GM12878 (cell line): ENCODE data around the gene SACM1L. TPM values are rescaled to one million over a fixed set of nuclear protein-coding genes. Genes with fewer than 3 reads are reported as not detected.

Experiments
- ATAC-seq: fragments of 200-7000 bp; cut with Tn5 transposase; 3 replicates; pipeline ENCODE4 v1.9.1; 2020; ENCODE audit warnings: mild to moderate bottlenecking, moderate library complexity
- BruUV-seq: library from RNA; stranded (reverse); fragments of 400-500 nt; replicated peaks from 2 replicates; lab custom pipeline; 2021; lab: Mats Ljungman, UMichigan
- CTCF ChIA-PET: fragments of 300-600 bp; sonication (Branson Sonifier 250); formaldehyde crosslinking; extraction: SDS; loops from one replicate; lab custom pipeline; 2021; ENCODE audit warnings: inconsistent platforms; lab: Yijun Ruan, JAX
- POLR2A ChIA-PET: fragments of 350-600 bp; formaldehyde crosslinking; extraction: SDS; loops from one replicate; lab custom pipeline; 2021; ENCODE audit warnings: inconsistent platforms; lab: Charles Lee
- RAD21 ChIA-PET: fragments of 300-600 bp; sonication (Branson Sonifier 250); formaldehyde crosslinking; loops from one replicate; lab custom pipeline; 2023; ENCODE audit warnings: antibody characterized with exemption; ENCODE audit not compliant: unreplicated experiment; lab: Charles Lee
- SMC1A ChIA-PET: fragments of 300-600 bp; sonication (Branson Sonifier 250); formaldehyde crosslinking; loops from one replicate; lab custom pipeline; 2023; ENCODE audit not compliant: unreplicated experiment, uncharacterized antibody; lab: Charles Lee
- DNase-seq: peaks from one replicate; pipeline ENCODE4 v3.0.0-alpha.2; 2011; ENCODE audit warnings: low read depth, low spot score
- FAIRE-seq: peaks from 3 replicates; lab custom pipeline; 2011; peaks lifted over from hg19 to GRCh38; lab: Jason Lieb, UNC
- H2AFZ ChIP-seq: 2 replicates; pipeline ENCODE4 v1.6.0; 2011; ENCODE audit warnings: low read depth, low read length, control low read depth; ENCODE audit not compliant: control insufficient read depth
- H3K27ac ChIP-seq: 2 replicates; pipeline ENCODE4 v1.5.1; 2011; ENCODE audit warnings: control low read depth; ENCODE audit not compliant: control insufficient read depth, insufficient read depth
- H3K27me3 ChIP-seq, 2 experiments: replicated peaks in 1 of 2; 2 replicates each; pipeline versions ENCODE4 v1.6.0 to v1.6.1; 2011; ENCODE audit warnings: low read length in 1 of 2; ENCODE audit not compliant: control insufficient read depth in 2 of 2, insufficient read depth in 2 of 2
- H3K36me3 ChIP-seq, 2 experiments: 2 replicates each; pipeline ENCODE4 v1.5.1; 2011; ENCODE audit warnings: low read length in 1 of 2; ENCODE audit not compliant: control insufficient read depth in 2 of 2, insufficient read depth in 2 of 2
- H3K4me1 ChIP-seq: 2 replicates; pipeline ENCODE4 v1.6.1; 2011; ENCODE audit warnings: mild to moderate bottlenecking, low read length, moderate library complexity, mixed read lengths; ENCODE audit not compliant: control insufficient read depth, insufficient read depth
- H3K4me2 ChIP-seq: 2 replicates; pipeline ENCODE4 v1.6.0; 2011; ENCODE audit warnings: control low read depth; ENCODE audit not compliant: control insufficient read depth, insufficient read depth
- H3K4me3 ChIP-seq: fragments of 200-600 bp; sonication (generic); 2 replicates; pipeline ENCODE4 v1.5.1; 2016
- H3K79me2 ChIP-seq: 2 replicates; pipeline ENCODE4 v1.6.0; 2011; ENCODE audit warnings: low read length; ENCODE audit not compliant: control insufficient read depth, insufficient read depth
- H3K9ac ChIP-seq: 2 replicates; pipeline ENCODE4 v1.8.0; 2011; ENCODE audit warnings: low read length, control low read depth, mixed read lengths; ENCODE audit not compliant: control insufficient read depth, insufficient read depth
- H3K9me3 ChIP-seq: replicated peaks from 3 replicates; pipeline ENCODE4 v1.5.1; 2011; ENCODE audit warnings: mild to moderate bottlenecking, low read length; ENCODE audit not compliant: control insufficient read depth, insufficient read depth
- H4K20me1 ChIP-seq: 2 replicates; pipeline ENCODE4 v1.6.0; 2011; ENCODE audit not compliant: control insufficient read depth, insufficient read depth
- ATF7 ChIP-seq: fragments of 450-650 bp; IDR thresholded peaks from 2 replicates; pipeline ENCODE4 v1.6.1; 2016; ENCODE audit warnings: low read depth, mild to moderate bottlenecking
- BACH1 ChIP-seq: fragments of 450-650 bp; IDR thresholded peaks from 2 replicates; pipeline ENCODE4 v1.6.1; 2017; ENCODE audit warnings: mild to moderate bottlenecking, borderline replicate concordance
- BCL11A ChIP-seq: IDR thresholded peaks from 2 replicates; pipeline ENCODE4 v1.6.1; 2011; ENCODE audit warnings: low read depth, low read length
- CBFB ChIP-seq: IDR thresholded peaks from 2 replicates; pipeline ENCODE4 v1.6.1; 2016; ENCODE audit warnings: antibody characterized with exemption, low read depth
- EED ChIP-seq: sonication (generic); IDR thresholded peaks from 2 replicates; pipeline ENCODE4 v1.6.1; 2016; ENCODE audit warnings: antibody characterized with exemption, low read depth
- JUND ChIP-seq: IDR thresholded peaks from 2 replicates; pipeline ENCODE4 v1.6.1; 2012; ENCODE audit warnings: low read depth, mild to moderate bottlenecking, low read length, improper control_type of control experiment, moderate library complexity
- KDM1A ChIP-seq: fragments of 200-600 bp; sonication (generic); IDR thresholded peaks from 2 replicates; pipeline ENCODE4 v1.6.1; 2016; ENCODE audit warnings: borderline replicate concordance
- LARP7 ChIP-seq: fragments of 450-650 bp; IDR thresholded peaks from 2 replicates; pipeline ENCODE4 v1.6.1; 2017; ENCODE audit warnings: mild to moderate bottlenecking
- MYC ChIP-seq: IDR thresholded peaks from 2 replicates; pipeline ENCODE4 v1.6.1; 2011; ENCODE audit warnings: mild to moderate bottlenecking, low read length, moderate library complexity, inconsistent platforms; ENCODE audit not compliant: insufficient read depth, insufficient replicate concordance, insufficient read length, severe bottlenecking
- RAD21 ChIP-seq: IDR thresholded peaks from 2 replicates; pipeline ENCODE4 v1.6.1; 2011; ENCODE audit warnings: mild to moderate bottlenecking, low read depth, low read length, moderate library complexity; ENCODE audit not compliant: insufficient read depth
- SUZ12 ChIP-seq: fragments of 200-600 bp; sonication (generic); IDR thresholded peaks from one replicate; pipeline ENCODE4 v1.6.1; 2018; ENCODE audit warnings: antibody characterized with exemption, mild to moderate bottlenecking; ENCODE audit not compliant: unreplicated experiment
- TARDBP ChIP-seq: IDR thresholded peaks from 2 replicates; pipeline ENCODE4 v1.6.1; 2016; ENCODE audit warnings: borderline replicate concordance
- ZNF622 ChIP-seq: fragments of 450-650 bp; IDR thresholded peaks from 2 replicates; pipeline ENCODE4 v1.6.1; 2017; ENCODE audit warnings: mild to moderate bottlenecking, inconsistent platforms
- WGBS: methylation state at CpG from one replicate; pipeline ENCODE4 v1.1.6; 2016; ENCODE audit warnings: low lambda C conversion rate; ENCODE audit not compliant: insufficient replicate concordance, insufficient coverage; ENCODE audit errors: missing lambda C conversion rate; 5-methylcytosine and 5-hydroxymethylcytosine counted together
- in situ Hi-C: fragments of 300-500 bp; cut with MboI; formaldehyde crosslinking; loops from 9 replicates; pipeline ENCODE4 v1.14.3; 2018; ENCODE audit warnings: mixed read lengths
- intact Hi-C: fragments of 100-400 bp; cut with micrococcal nuclease; formaldehyde crosslinking; loops from one replicate; pipeline ENCODE4 v1.14.2; 2022; ENCODE audit not compliant: unreplicated experiment
- polyA plus RNA-seq, 11 experiments: library from polyadenylated mRNA; depleted of rRNA in 4 of 11; unstranded in 6 of 11; stranded (reverse) in 5 of 11; fragments of >200 nt; fragmentation: Nextera tagmentation in 4 of 11; fragmentation: Illumina TruSeq in 1 of 11; extraction: Ambion mirVana in 4 of 11; extraction: Trizol in 1 of 11; gene quantifications; 1 replicate in 1 of 11; 2 replicates in 10 of 11; pipeline versions ENCODE4 v1.2.1 to v1.2.3, GENCODE V29; 2011 to 2016; ENCODE audit warnings: inconsistent platforms in 2 of 11, missing spikeins in 2 of 11, low read depth in 1 of 11
- total RNA-seq, 4 experiments: library from RNA; depleted of rRNA in 3 of 4; stranded (reverse); fragments of >200 nt in 3 of 4; fragmentation: Illumina TruSeq in 1 of 4; extraction: Trizol in 1 of 4; gene quantifications; 2 replicates each; pipeline versions ENCODE4 v1.2.1 to v1.2.3, GENCODE V29; 2013 to 2021
- TF ChIP-seq, protein P1 (sequence below): fragments of 450-650 bp; IDR thresholded peaks from 2 replicates; pipeline ENCODE4 v1.6.1; 2017; ENCODE audit warnings: mild to moderate bottlenecking, moderate library complexity

SACM1L gene
- total and polyA plus RNA-seq, 10 of the 15 experiments (the other 5 are each of a cell fraction or from before 2014, with no cell fraction given): 16.5 to 48.3 (median 28.9) TPM

DNA sequence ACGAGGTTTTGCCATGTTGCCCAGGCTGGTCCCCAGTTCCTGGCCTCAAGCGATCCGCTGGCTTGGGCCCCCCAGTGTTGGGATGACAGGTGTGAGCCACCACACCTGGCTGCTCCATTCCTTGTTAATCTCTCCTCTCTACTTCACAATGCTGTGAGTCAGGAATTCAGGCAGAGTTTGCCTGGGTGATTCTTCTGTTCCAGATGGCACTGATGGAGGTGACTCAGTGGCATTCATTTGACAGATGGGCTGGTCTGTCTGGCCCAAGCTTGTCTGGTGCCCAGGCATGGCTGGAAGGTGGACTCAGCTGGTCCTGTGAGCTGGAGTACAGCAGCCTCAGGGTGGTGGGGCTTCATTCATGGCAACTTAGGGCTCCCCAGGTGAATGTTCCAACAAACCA lies 63.9 kb downstream of the SACM1L start:
- RAD21 ChIA-PET: interaction anchor here (1.8 kb wide), 1 partner anchor 176 kb away, joined by 6 read pairs; no protein-coding TSS in a partner anchor
- no peaks in the 10 kb centered on the region for H4K20me1 ChIP-seq
- intact Hi-C loops (no loop called here), in situ Hi-C loops (loop anchor here (10.0 kb wide), 1 partner anchor 312 kb away; no protein-coding TSS in a partner anchor)
- CTCF ChIA-PET: interaction anchor here (1.3 to 1.9 kb wide), 2 partner anchors 9 to 324 kb away, joined by 4 to 6 read pairs; no protein-coding TSS in a partner anchor
- H3K27me3 ChIP-seq: no peaks in the 10 kb centered on the region
- no peak for DNase-seq
- no peak for FAIRE-seq
- H2AFZ ChIP-seq: no peak overlapping the region
- WGBS: 71% methylated on average over 3 of the region's 3 CpGs
- H3K9me3 ChIP-seq: no peaks in the 10 kb centered on the region; the same call in 2 of the 3 replicates
- SMC1A ChIA-PET: interaction anchor here (1.0 kb wide), 1 partner anchor 326 kb away, joined by 3 read pairs; no protein-coding TSS in a partner anchor
- H3K4me2 ChIP-seq: no peak overlapping the region
- H3K27ac ChIP-seq: no peak overlapping the region
- no peak overlapping the region for H3K9ac ChIP-seq
- H3K4me1 ChIP-seq: no peaks in the 10 kb centered on the region
- POLR2A ChIA-PET: no interaction called here
- TF ChIP-seq LARP7 (no peak), BCL11A (no peak), ZNF622 (no peak), MYC (no peak)
- no peaks in the 10 kb centered on the region for H3K36me3 ChIP-seq
- no TSS peak for BruUV-seq
- no peak for ATAC-seq
- H3K79me2 ChIP-seq: no peaks in the 10 kb centered on the region
- H3K4me3 ChIP-seq: no peak overlapping the region

- H3K27me3 ChIP-seq: no peaks in the 10 kb centered on the region
- no TSS peak for BruUV-seq
- ChIA-PET SMC1A (interaction anchor here (0.7 to 1.8 kb wide), 2 partner anchors 79 to 324 kb away, joined by 3 to 4 read pairs; no protein-coding TSS in a partner anchor), CTCF (interaction anchor here (1.8 kb wide), 1 partner anchor 324 kb away, joined by 6 read pairs; no protein-coding TSS in a partner anchor), POLR2A (no interaction called here), RAD21 (interaction anchor here (1.8 kb wide), 1 partner anchor 175 kb away, joined by 6 read pairs; no protein-coding TSS in a partner anchor)
- ATAC-seq (no peak), FAIRE-seq (no peak), DNase-seq (no peak)
- H3K4me2 ChIP-seq: no peak overlapping the region
- no peaks in the 10 kb centered on the region for H3K4me1 ChIP-seq
- H3K4me3 ChIP-seq: no peak overlapping the region
- H3K9me3 ChIP-seq: no peaks in the 10 kb centered on the region
- no peaks in the 10 kb centered on the region for H3K79me2 ChIP-seq
- H3K9ac ChIP-seq: no peak overlapping the region
- WGBS: 88% methylated on average over 7 of the region's 7 CpGs
- no peak overlapping the region for H2AFZ ChIP-seq
- H3K27ac ChIP-seq: no peak overlapping the region
- no peaks in the 10 kb centered on the region for H4K20me1 ChIP-seq
- no peaks in the 10 kb centered on the region; a peak in 1 of 4 replicates for H3K36me3 ChIP-seq
- intact Hi-C loops: no loop called here
- in situ Hi-C loops: loop anchor here (10.0 kb wide), 1 partner anchor 310 kb away; no protein-coding TSS in a partner anchor
- TF ChIP-seq EED: no peak
- TF ChIP-seq SUZ12: no peak
- no peak for TF ChIP-seq JUND
- TF ChIP-seq ATF7: no peak
- no peak for TF ChIP-seq TARDBP
- TF ChIP-seq KDM1A: no peak
- no peak for TF ChIP-seq CBFB
- no peak for TF ChIP-seq RAD21
- no peak for TF ChIP-seq BACH1
- TF ChIP-seq, protein P1, sequence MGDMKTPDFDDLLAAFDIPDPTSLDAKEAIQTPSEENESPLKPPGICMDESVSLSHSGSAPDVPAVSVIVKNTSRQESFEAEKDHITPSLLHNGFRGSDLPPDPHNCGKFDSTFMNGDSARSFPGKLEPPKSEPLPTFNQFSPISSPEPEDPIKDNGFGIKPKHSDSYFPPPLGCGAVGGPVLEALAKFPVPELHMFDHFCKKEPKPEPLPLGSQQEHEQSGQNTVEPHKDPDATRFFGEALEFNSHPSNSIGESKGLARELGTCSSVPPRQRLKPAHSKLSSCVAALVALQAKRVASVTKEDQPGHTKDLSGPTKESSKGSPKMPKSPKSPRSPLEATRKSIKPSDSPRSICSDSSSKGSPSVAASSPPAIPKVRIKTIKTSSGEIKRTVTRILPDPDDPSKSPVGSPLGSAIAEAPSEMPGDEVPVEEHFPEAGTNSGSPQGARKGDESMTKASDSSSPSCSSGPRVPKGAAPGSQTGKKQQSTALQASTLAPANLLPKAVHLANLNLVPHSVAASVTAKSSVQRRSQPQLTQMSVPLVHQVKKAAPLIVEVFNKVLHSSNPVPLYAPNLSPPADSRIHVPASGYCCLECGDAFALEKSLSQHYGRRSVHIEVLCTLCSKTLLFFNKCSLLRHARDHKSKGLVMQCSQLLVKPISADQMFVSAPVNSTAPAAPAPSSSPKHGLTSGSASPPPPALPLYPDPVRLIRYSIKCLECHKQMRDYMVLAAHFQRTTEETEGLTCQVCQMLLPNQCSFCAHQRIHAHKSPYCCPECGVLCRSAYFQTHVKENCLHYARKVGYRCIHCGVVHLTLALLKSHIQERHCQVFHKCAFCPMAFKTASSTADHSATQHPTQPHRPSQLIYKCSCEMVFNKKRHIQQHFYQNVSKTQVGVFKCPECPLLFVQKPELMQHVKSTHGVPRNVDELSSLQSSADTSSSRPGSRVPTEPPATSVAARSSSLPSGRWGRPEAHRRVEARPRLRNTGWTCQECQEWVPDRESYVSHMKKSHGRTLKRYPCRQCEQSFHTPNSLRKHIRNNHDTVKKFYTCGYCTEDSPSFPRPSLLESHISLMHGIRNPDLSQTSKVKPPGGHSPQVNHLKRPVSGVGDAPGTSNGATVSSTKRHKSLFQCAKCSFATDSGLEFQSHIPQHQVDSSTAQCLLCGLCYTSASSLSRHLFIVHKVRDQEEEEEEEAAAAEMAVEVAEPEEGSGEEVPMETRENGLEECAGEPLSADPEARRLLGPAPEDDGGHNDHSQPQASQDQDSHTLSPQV: no peak
These were observed 65.3 kb downstream of the SACM1L start for GRCh38 chr3:45754461-45754860.
